HG03039 (cell line): ENCODE measurements around the gene HOTAIR.

Experiments
- ATAC-seq: cut with Tn5 transposase; IDR thresholded peaks from one replicate; pipeline ENCODE4 v1.9.1; 2021; ENCODE audit warnings: mild to moderate bottlenecking, moderate library complexity; ENCODE audit not compliant: unreplicated experiment

Gene HOTAIR

GRCh38 chr12:53963005-53963404 is 11.7 kb downstream of the HOTAIR start:
- ATAC-seq, result no peak

DNA sequence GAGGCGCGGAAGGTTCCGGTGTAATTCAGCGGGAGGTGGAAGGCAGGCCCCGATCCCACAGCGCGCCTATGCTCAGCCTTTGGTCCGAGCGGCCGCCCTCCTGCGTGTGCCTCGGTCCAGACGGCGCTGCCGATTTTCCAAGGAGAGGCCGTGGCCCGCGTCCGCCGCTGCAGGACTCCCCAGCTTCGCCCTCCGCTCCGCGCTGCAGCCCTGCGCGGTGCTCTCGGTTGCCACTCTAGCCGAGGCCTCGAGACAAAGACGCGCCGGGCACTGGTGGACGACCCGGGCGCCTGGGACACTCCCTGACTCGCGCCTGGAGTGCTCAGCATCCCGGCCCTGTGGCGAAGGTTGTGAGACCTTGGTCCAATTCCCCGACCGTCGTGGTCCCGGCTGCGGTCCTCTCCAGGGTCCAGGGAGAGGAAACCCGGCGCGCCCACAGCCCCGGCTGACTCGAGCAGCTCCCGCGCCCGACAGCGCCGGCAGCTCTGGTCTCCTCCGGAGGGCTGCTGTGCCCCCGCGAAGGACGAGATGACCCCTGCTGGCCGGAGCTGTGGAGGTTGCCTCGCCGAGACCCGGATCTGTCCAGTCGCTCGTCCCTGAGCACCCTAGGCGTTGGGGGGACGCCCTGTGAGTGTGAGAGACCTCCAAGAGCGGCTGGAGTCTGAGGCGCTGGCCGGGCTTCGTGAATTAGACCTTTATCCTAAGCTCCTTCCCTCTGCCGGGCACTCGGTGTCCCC is 13.6 kb downstream of the HOTAIR start:
- ATAC-seq, result no peak

GRCh38 chr12:53960187-53961024 is 14.3 kb downstream of the HOTAIR start:
- ATAC-seq, result no peak

- ATAC-seq, result no peak
Observed at GRCh38 chr12:53959314-53959713, 15.4 kb downstream of the HOTAIR start.

GRCh38 chr12:53958128-53958527 is 16.6 kb downstream of the HOTAIR start:
- ATAC-seq, result no peak

DNA sequence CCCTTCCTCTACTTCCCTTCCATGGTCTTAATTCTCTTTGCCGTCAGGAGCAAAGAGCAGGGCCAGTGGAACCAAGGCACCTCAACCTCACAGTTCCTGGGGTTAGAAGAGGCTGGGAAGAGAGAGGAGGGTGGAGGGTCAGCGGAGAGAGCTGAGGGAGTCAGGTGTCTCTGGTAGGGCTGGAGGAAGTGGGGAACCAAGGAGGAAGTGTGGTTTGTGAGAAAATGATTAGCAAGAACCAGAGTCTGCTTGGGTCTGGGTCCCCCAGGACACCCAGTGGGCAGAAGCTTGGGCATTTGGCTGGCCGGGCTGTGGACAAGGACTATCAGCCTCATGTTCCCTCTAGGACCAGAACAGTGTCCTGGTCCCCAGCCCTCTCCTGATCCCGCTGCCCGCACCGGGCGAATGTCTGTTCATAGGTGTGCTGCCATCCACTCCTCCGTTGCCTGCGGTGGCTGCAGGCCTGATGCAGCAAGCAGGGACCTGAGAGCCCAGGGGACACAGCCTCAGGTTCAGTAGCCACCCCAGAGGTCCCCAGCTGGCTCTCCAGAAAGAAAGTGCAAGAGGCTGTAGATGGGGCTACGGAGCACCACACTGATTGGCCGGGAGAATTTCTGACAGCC is 17.7 kb downstream of the HOTAIR start:
- ATAC-seq, result no peak

- no peak for ATAC-seq
Observed at GRCh38 chr12:53956251-53956887, 18.4 kb downstream of the HOTAIR start.

DNA sequence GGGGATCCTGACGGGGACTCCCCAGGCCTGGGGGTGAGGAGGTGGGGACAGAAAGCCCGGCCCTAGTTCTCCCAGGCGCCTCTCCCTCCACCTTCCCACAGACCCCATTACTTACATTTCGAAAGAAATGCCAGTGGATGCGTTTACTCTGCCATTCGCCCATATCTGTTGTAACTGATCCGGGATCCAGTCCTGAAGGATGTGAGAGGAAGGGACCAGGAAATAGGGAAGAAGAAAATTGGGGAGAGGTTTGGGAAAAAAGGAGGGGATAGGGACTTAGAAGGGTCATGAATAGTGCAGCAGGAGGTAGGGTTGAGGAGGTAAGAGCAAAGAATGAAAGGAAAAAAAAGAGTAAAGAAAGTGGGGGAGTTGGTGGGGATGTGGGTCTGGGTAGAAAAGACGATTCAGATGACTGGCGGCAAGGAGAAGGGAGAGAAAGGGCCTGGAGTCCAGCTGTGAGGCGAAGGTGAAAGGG is 18.9 kb downstream of the HOTAIR start:
- ATAC-seq, result no peak

DNA sequence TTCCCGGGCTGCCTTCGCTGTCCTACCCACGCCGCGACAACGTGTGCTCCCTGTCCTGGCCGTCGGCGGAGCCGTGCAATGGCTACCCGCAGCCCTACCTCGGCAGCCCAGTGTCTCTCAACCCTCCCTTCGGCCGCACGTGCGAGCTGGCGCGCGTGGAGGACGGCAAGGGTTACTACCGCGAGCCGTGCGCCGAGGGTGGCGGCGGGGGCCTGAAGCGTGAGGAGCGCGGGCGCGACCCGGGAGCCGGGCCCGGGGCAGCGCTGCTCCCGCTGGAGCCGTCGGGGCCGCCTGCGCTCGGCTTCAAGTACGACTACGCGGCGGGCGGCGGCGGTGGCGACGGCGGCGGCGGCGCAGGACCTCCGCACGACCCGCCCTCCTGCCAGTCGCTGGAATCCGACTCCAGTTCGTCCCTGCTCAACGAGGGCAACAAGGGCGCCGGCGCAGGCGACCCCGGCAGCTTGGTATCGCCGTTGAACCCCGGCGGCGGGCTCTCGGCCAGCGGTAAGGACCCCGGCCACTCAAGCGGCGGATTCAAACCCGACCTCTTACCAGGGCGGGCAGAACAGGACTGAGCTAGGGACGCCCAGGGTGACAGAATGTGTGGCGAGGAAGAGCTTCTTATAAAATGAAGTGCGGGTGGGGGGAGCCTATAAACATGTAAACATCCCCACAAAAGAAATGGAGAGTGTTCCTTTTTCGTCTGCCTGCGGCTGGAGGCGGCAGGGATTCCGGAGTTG is 19.5 kb downstream of the HOTAIR start:
- no peak for ATAC-seq

DNA sequence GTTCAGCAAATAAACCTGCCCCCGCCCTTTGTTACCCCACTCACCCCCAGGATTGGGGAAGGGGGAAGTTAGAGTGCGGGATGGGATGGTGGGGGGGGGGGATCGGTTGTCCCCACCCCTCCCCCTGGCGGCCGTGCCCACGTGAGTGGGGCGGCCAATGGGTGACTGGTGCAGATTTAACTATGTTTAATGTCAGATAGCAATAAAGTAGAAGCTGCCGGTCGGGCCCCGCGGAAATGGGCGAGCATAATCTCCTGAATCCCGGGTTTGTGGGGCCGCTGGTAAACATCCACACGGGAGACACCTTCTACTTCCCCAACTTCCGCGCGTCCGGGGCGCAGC is 20.1 kb downstream of the HOTAIR start, which contains the start of gene HOXC12:
HOXC12 (plus strand) TSS at position 210 of the 342 bp plus-strand sequence; CDS start at position 237, 27 bp downstream.
- ATAC-seq, result no peak

DNA sequence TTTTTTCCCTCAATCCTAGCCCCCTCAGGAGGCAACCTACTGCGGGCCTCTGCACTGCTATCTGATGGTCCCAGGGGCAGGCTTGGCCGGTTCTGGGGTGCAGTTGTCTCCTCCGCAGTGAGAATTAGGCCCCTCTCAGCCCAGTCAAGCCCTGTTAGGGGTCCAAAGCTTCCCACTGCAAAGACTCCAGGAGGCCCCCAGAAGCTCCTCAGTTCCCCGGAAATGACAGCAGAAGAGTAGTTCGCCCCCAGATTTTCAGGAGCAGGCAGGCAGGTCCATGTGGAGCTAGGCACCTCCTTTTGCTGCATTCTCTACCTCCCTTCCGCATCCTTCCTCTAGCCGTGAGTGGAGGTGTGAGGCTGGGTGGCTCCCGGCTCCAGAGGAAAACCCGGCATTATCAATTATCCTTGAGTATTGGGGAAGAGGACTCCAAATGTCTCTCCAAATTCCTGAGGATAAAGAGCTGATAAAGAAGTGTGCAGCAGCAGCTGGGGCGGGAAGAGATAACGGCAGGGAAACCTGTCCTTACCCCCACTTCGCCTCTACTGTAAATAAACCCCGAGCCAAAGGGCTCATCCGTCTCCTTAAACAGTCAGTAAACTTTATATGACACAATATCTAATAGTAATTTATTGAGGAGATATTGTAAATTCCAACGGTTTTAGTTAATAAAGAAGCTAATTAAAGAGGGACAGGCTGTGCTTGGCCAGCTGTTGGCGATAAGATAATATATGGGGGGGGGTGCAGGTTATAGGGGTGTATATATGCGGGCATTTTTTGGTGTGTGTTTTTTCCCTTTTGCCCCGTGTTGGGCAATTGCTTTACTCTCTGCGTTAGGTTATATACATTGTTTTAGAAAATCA is 20.7 kb downstream of the HOTAIR start:
- ATAC-seq, result no peak

GRCh38 chr12:53952871-53953734 is 21.7 kb downstream of the HOTAIR start:
- ATAC-seq, result no peak

- no peak for ATAC-seq
Observed at GRCh38 chr12:53952335-53952694, 22.4 kb downstream of the HOTAIR start.

DNA sequence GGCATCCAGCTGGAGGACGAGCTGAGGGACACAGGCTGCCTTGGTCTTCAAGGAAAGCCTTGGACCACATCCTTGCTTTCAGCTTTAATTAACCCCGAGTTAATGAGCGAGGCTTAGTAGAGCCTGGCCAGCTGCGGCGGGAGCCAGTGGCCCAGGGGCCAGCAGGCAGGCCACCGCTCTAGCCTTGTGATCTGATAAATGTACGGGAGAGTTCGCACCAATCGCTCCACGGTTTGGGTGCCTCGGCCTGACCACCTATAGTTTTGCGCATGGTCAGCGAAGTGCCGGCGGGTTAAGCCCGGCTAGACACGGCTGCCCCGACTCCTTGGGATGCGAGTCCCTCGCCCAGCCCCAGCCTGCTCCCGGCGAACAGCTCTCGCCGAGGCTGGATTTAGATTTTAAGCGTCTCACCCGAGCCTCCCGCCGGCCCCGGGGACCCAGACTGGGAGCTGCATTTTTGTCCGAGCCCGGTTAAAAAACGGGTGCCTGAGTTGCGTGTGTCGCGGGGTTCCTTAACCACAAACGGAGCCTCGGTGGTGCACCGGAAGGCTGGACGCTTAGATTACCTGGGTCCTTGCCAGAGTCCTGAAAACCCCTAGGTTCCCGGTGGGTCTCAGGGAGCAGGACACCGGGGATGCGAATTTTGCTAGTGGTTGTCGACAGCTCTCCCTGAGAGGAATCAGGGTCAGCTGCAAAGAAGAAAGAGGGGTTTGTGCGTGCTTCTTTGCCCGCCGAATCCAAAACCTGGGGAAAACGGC is 23.0 kb downstream of the HOTAIR start:
- ATAC-seq, result no peak

DNA sequence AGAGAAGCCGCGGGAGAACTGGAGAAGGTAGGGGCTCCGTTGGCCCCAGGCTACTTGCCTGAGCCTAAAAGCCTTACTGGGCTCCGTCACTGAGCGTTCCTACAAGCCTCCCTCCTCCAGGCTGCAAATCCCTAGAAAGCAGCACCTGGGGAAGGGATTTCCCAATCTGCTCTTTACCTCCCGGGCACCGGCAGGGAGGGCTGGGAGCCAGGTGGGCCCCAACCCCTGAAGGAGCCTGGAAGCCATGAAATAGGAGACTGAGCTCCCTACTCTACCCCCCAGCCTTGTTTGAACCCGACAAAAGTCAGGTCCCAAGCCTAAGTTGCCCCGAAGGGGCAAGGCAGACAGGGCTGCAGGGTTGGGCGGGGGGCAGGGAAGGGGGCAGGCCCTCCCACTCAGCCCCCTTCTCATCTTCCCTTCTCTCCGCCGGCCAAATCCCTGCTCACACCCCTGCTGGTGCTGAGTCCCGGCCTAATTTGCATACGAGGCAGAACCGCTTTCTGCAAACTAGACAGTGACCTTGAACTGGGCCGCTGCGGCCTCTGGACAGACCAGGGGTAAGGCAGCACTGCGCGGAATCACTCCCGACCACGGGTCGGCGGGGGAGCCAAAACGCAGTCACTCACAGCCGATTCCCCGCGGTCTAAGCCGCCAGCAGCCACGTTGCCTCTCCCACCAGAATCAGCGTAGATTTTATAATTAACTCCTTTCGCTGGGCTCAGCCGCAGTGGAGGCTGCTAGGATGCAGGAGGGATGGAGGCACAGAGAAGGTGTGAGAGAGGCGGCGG is 23.8 kb downstream of the HOTAIR start:
- ATAC-seq, result no peak

GRCh38 chr12:53950437-53950773 is 24.3 kb downstream of the HOTAIR start:
- ATAC-seq, result no peak
